ENCODE measurements around the gene TULP1.
"Not testable (repeated sequence)": the region's sequence is repeated elsewhere in the genome, so short reads cannot be mapped to it uniquely, and the experiment has no call there.

Gene TULP1

GRCh38 chr6:35512740-35513139 is at the start of gene TULP1:
TSS of gene TULP1 (minus strand) at chr6:35512896. CDS start at chr6:35512858, 38 bp downstream.
- DNase-seq, result no peak

- DNase-seq, result no peak
These were observed 49.4 kb upstream of the TULP1 start for GRCh38 chr6:35562060-35562459.

- DNase-seq, result no peak
These were observed 48.4 kb upstream of the TULP1 start for GRCh38 chr6:35561113-35561512.

- DNase-seq, result no peak
These were observed 45.9 kb upstream of the TULP1 start for GRCh38 chr6:35558571-35558970.

GRCh38 chr6:35557239-35557638 is 44.5 kb upstream of the TULP1 start:
- no peak for DNase-seq

GRCh38 chr6:35554811-35555210 is 42.1 kb upstream of the TULP1 start:
- DNase-seq, result no peak

GRCh38 chr6:35553315-35553714 is 40.6 kb upstream of the TULP1 start:
- no peak for DNase-seq

GRCh38 chr6:35552285-35552917 is 39.7 kb upstream of the TULP1 start:
- DNase-seq, result no peak

DNA sequence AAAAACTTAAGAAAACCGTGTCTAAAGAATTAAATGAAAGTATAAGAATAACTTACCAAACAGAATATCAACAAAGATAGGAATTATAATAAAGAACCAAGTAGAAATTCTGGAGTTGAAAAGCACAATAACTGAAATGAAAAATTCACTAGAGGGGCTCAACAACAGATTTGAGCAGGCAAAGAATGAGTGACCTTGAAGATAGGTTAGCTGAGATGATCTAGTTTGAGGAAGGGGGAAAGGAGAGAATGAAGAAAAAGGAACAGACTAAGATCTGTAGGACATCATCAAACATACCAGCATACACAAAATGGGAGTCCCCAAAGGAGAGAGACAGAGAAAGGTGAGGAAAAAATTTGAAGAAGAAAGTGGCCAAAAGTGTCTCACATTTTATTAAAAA is 37.7 kb upstream of the TULP1 start:
- no peak for DNase-seq

- no peak for DNase-seq
These were observed 35.0 kb upstream of the TULP1 start for GRCh38 chr6:35547676-35548075.

- no peak for DNase-seq
These were observed 32.2 kb upstream of the TULP1 start for GRCh38 chr6:35544769-35545361.

DNA sequence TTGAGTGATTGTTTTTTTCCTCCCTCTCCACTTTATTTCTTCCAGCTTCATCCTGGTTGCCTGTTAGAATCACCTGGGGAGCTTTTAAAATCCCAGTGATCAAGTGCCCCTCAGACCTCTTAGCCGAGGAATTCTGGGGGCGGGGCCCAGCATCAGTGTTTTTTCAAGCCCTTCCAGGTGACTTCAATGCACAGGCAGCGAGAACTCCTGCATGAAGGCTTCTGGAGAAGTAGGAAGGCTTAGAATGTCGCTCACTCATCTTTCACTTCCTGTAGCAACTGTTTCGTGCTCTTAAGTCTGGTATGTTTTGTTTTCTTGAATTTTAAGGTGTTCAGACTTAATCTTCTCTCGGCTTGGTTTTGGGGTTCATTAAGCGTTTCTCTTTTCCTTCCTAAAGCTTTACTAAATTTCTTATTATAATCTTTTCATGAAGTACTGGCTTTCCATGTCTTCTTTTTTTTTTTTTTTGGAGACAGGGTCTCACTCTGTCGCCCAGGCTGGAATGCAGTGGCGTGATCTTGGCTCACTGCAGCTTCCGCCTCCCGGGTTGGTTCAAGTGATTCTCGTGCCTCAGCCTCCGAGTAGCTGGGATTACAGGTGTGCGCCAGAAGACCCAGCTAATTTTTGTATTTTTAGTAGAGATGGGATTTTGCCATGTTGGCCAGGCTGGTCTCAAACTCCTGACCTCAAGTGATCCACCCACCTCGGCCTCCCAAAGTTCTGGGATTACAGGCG is 30.9 kb upstream of the TULP1 start:
- no peak for DNase-seq

GRCh38 chr6:35541836-35542235 is 29.1 kb upstream of the TULP1 start:
- no peak for DNase-seq

- DNase-seq, result no peak
These were observed 26.5 kb upstream of the TULP1 start for GRCh38 chr6:35539223-35539622.

DNA sequence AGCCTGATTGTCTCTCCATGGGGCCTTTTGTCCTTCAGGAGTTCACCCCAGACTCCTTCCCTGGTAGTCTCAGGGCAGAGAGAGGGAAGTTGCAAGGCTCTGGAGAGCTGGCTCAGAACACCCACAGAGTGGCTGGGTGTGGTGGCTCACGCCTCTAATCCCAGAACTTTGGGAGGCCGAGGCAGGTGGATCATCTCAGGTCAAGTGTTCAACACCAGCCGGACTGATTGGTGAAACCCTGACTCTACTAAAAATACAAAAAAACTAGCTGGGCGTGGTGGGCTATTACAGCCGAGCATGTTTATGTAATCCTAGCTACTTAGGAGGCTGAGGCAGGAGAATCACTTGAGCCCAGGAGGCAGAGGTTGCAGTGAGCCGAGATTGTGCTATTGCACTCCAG is 23.2 kb upstream of the TULP1 start:
- DNase-seq, result not testable (repeated sequence)

GRCh38 chr6:35534407-35535170 is 21.9 kb upstream of the TULP1 start:
- no peak for DNase-seq

DNA sequence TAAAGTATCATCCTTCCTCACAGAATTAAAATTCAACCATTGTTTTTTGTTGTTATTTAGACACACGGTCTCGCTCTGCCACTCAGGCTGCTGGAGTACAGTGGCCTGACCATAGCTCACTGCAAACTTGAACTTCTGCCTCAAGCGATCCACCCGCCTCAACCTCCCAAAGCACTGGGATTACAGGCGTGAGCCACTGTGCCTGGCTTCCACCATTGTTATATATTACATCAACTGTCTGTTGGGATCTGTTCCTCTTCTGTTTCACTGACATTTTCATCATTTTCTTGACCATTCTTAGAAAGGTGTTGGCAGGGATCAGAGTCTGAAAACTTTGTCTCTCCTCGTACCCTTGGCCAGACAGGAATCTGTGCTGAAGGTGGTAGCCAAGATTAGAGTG is 21.3 kb upstream of the TULP1 start:
- no peak for DNase-seq

DNA sequence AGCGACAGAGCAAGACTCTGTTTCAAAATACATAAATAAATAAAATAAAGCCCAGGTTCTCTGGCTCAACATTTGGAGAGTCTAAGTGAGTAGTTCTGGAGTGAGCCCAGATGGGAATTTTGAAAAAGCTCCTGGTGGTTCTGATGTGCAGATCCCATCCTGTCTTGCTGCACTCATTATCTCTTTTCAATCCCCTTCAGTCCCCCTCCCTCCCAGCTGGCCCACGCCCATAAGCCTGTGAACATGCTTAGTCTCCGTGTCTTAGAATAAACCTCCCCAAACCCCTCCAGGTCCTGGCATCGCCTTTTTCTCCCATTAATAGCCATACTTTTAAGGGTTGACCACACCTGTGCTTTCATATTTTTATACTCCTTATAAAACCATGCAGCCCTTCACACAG is 19.4 kb upstream of the TULP1 start:
- no peak for DNase-seq

DNA sequence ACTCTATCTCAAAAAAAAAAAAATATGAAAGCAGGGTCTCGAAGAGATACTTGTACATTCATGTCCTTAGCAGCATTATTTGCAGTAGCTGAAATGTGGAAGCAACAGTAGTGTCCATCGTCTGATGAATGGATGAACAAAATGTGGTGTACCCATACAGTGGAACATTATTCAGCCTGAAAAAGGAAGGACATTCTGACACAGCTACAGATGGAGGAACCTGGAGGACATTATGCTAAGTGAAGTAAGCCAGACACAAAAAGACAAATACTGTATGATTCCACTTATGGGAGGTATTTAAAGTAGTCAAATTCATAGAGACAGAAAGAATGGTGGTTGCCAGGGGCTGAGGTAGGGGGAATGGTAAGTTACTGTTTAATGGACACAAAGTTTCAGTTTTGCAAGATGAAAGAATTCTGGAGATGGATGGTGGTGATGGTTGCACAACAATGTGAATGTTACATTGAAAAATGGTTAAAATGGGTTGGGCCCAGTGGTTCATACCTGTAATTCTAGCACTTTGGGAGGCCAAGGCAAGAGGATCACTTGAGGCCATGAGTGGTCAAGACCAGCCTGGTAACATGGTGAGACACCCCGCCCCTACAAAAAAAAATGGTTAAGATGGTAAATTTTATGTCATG is 11.8 kb upstream of the TULP1 start:
- DNase-seq, result no peak

- DNase-seq, result peak; percentile 9 to 39
These were observed 10.3 kb upstream of the TULP1 start for GRCh38 chr6:35522660-35523658.

DNA sequence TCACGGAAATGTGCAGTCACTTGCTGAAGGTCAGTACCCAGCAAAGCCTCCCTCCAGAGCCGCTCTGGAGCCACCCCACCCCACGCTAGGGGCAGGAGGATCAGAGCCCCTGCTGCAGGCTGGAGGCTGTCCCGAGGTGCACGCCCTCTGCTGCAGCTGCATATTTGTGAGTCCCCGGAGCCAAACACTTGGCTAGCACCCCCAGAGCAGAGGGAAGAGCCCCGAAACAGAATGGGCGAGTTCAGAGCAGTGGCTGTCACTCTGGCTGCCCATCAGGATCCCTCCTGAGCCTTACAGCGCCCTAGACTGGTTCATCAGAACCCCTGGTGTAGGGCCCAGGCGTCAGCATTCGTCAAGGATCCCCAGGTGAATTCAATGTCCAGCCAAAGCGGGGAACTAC is 9.5 kb upstream of the TULP1 start:
- no peak for DNase-seq

GRCh38 chr6:35521235-35521634 is 8.5 kb upstream of the TULP1 start:
- no peak for DNase-seq

All from SW 1271 (cell line).